Renal cortical epithelial cell (primary cell): Measurements from ENCODE around the gene SPATA2L. TPM values are rescaled to one million over a fixed set of nuclear protein-coding genes. Genes with fewer than 3 reads are reported as not detected.
"Not testable (repeated sequence)": the region's sequence is repeated elsewhere in the genome, so short reads cannot be mapped to it uniquely, and the experiment has no call there.

Source experiments
- DNase-seq: peaks from one replicate; pipeline ENCODE4 v3.0.0-alpha.2; 2011; ENCODE audit warnings: low read depth
- total RNA-seq: library from RNA; depleted of rRNA; stranded (reverse); fragments of >200 nt; gene quantifications from 2 replicates; pipeline ENCODE4 v1.2.3, GENCODE V29; 2014

SPATA2L gene
- total RNA-seq, 1 donor from 2014 or later, result 22.7 TPM

GRCh38 chr16:89690392-89690901 is 11.1 kb downstream of the SPATA2L start:
- DNase-seq, result no peak

- DNase-seq, result not testable (repeated sequence)
Observed at GRCh38 chr16:89689621-89690020, 11.9 kb downstream of the SPATA2L start.

- DNase-seq, result no peak
Observed at GRCh38 chr16:89689142-89689541, 12.4 kb downstream of the SPATA2L start.

- no peak for DNase-seq
Observed at GRCh38 chr16:89688395-89688794, 13.1 kb downstream of the SPATA2L start.

GRCh38 chr16:89687092-89687940 is 14.2 kb downstream of the SPATA2L start:
- peak; percentile 95 for DNase-seq

- DNase-seq, result peak; percentile 70
Observed at GRCh38 chr16:89686520-89687091, 14.9 kb downstream of the SPATA2L start, which contains the start of gene CDK10. CDK10 (plus strand) TSS chr16:89686689; CDS start chr16:89686711, 22 bp downstream.

GRCh38 chr16:89685916-89686315 is 15.6 kb downstream of the SPATA2L start:
- DNase-seq, result no peak

- no peak for DNase-seq
Observed at GRCh38 chr16:89678258-89678657, 23.2 kb downstream of the SPATA2L start.

- DNase-seq, result no peak
Observed at GRCh38 chr16:89672177-89672941, 29.1 kb downstream of the SPATA2L start.

GRCh38 chr16:89671565-89671964 is 29.9 kb downstream of the SPATA2L start:
- DNase-seq, result not testable (repeated sequence)

GRCh38 chr16:89670496-89671431 is 30.7 kb downstream of the SPATA2L start:
- DNase-seq, result peak; percentile 47

- DNase-seq, result no peak
Observed at GRCh38 chr16:89669755-89670154, 31.8 kb downstream of the SPATA2L start.

- DNase-seq, result no peak
Observed at GRCh38 chr16:89668790-89669158, 32.7 kb downstream of the SPATA2L start.

- no peak for DNase-seq
Observed at GRCh38 chr16:89667633-89668032, 33.9 kb downstream of the SPATA2L start.

- DNase-seq, result peak; percentile 15
Observed at GRCh38 chr16:89667000-89667399, 34.5 kb downstream of the SPATA2L start.

GRCh38 chr16:89664238-89664637 is 37.3 kb downstream of the SPATA2L start:
- not testable (repeated sequence) for DNase-seq

GRCh38 chr16:89661215-89661614 is 40.3 kb downstream of the SPATA2L start:
- DNase-seq, result no peak

- no peak for DNase-seq
Observed at GRCh38 chr16:89660146-89660545, 41.4 kb downstream of the SPATA2L start.

GRCh38 chr16:89658221-89658879 is 43.2 kb downstream of the SPATA2L start:
- no peak for DNase-seq

- peak; percentile 59 for DNase-seq
Observed at GRCh38 chr16:89657442-89658220, 43.9 kb downstream of the SPATA2L start, which contains the start of the genes CHMP1A and SPATA33. CHMP1A (minus strand) TSS chr16:89657708; CDS start chr16:89657588, 120 bp downstream. SPATA33 (plus strand) TSS chr16:89657836; CDS start chr16:89657912, 76 bp downstream.
